ENCODE data around the gene ZFYVE16.
"Not testable (repeated sequence)": the region's sequence is repeated elsewhere in the genome, so short reads cannot be mapped to it uniquely, and the experiment has no call there.

Gene ZFYVE16

GRCh38 chr5:80491296-80491695 lies 83.4 kb downstream of the ZFYVE16 start:
- DNase-seq, result no peak

GRCh38 chr5:80492741-80493140 lies 84.9 kb downstream of the ZFYVE16 start:
- DNase-seq, result no peak

DNA sequence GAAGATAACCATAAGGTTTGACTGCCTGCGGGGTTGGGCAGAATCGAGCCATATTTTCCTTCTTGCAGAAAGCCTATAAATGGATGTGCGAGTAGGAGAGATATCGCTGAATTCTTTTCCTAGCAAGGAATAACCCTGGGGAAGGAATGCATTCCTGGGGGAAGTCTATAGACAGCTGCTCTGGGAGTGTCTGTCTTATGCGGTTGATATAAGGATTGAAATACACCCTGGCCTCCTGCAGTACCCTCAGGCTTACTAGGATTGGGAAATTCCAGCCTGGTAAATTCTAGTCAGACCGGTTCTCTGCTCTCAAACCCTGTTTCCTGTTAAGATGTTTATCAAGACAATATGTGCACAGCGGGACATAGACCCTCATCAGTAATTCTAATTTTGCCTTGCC lies 85.6 kb downstream of the ZFYVE16 start:
- not testable (repeated sequence) for DNase-seq

- no peak for DNase-seq
These were observed 88.0 kb downstream of the ZFYVE16 start for GRCh38 chr5:80495891-80496290.

GRCh38 chr5:80502800-80503199 lies 94.9 kb downstream of the ZFYVE16 start:
- no peak for DNase-seq

GRCh38 chr5:80503641-80504040 lies 95.8 kb downstream of the ZFYVE16 start:
- no peak for DNase-seq

- no peak for DNase-seq
These were observed 97.0 kb downstream of the ZFYVE16 start for GRCh38 chr5:80504833-80505232.

GRCh38 chr5:80507663-80508062 lies 99.8 kb downstream of the ZFYVE16 start:
- no peak for DNase-seq

- no peak for DNase-seq
These were observed 101.0 kb downstream of the ZFYVE16 start for GRCh38 chr5:80508844-80509243.

- no peak for DNase-seq
These were observed 101.5 kb downstream of the ZFYVE16 start for GRCh38 chr5:80509362-80509761.

GRCh38 chr5:80516826-80517225 lies 109.0 kb downstream of the ZFYVE16 start:
- no peak for DNase-seq
